Middle frontal gyrus (tissue), 1 donor: Measurements from ENCODE around the gene SENP8.

Source experiments
- DNase-seq: peaks from one replicate; pipeline ENCODE4 v3.0.0-alpha.2; 2015; ENCODE audit warnings: low spot score; ENCODE audit errors: extremely low spot score

The SENP8 gene

GRCh38 chr15:72113347-72114031, 4.7 kb upstream of the SENP8 start:
- DNase-seq, result no peak

GRCh38 chr15:72116731-72117485, 1.3 kb upstream of the SENP8 start:
- DNase-seq, result no peak

GRCh38 chr15:72117486-72118016, 652 bp upstream of the SENP8 start:
- DNase-seq, result no peak

- no peak for DNase-seq
Measured at GRCh38 chr15:72124218-72124617, 6.0 kb downstream of the SENP8 start.

- DNase-seq, result no peak
Measured at GRCh38 chr15:72127724-72128322, 9.6 kb downstream of the SENP8 start.

- DNase-seq, result no peak
Measured at GRCh38 chr15:72128359-72128758, 10.2 kb downstream of the SENP8 start.

GRCh38 chr15:72130272-72130671, 12.1 kb downstream of the SENP8 start:
- DNase-seq, result no peak

GRCh38 chr15:72131922-72132321, 13.7 kb downstream of the SENP8 start:
- no peak for DNase-seq

GRCh38 chr15:72133211-72133610, 15.0 kb downstream of the SENP8 start:
- DNase-seq, result no peak

GRCh38 chr15:72135719-72136118, 17.5 kb downstream of the SENP8 start:
- DNase-seq, result no peak

- no peak for DNase-seq
Measured at GRCh38 chr15:72136170-72137051, 18.2 kb downstream of the SENP8 start.

GRCh38 chr15:72139667-72140066, 21.5 kb downstream of the SENP8 start:
- DNase-seq, result no peak

GRCh38 chr15:72140088-72140487, 21.9 kb downstream of the SENP8 start:
- DNase-seq, result no peak

- no peak for DNase-seq
Measured at GRCh38 chr15:72141171-72142084, 23.2 kb downstream of the SENP8 start.

GRCh38 chr15:72146221-72146620, 28.0 kb downstream of the SENP8 start:
- no peak for DNase-seq

GRCh38 chr15:72146934-72147333, 28.7 kb downstream of the SENP8 start:
- DNase-seq, result no peak

- no peak for DNase-seq
Measured at GRCh38 chr15:72147418-72147817, 29.2 kb downstream of the SENP8 start.

GRCh38 chr15:72153269-72154000, 35.2 kb downstream of the SENP8 start:
- no peak for DNase-seq

- no peak for DNase-seq
Measured at GRCh38 chr15:72154316-72154715, 36.1 kb downstream of the SENP8 start.
